Endodermal cell (in vitro differentiated cells): ENCODE results near the gene PDZD4. TPM values are rescaled to one million over a fixed set of nuclear protein-coding genes. Genes with fewer than 3 reads are reported as not detected.
A peak's percentile ranks its signal among the peaks of the same experiment; 100 is the strongest.

Experiments
- DNase-seq: peaks from one replicate; pipeline ENCODE4 v3.0.0-alpha.2; 2017
- H3K27ac ChIP-seq: 2 replicates; pipeline ENCODE4 v1.5.1; 2013; ENCODE audit warnings: mild to moderate bottlenecking, low read depth, low read length, moderate library complexity
- H3K27me3 ChIP-seq: 2 replicates; pipeline ENCODE4 v1.6.1; 2013; ENCODE audit warnings: mild to moderate bottlenecking, low read length, moderate library complexity; ENCODE audit not compliant: insufficient read depth, control insufficient read depth, poor library complexity, severe bottlenecking
- H3K36me3 ChIP-seq: 2 replicates; pipeline ENCODE4 v1.7.0; 2013; ENCODE audit warnings: mild to moderate bottlenecking, low read length, moderate library complexity; ENCODE audit not compliant: control insufficient read depth, insufficient read depth
- H3K4me1 ChIP-seq: one replicate; pipeline ENCODE4 v1.7.0; 2013; ENCODE audit warnings: low read length; ENCODE audit not compliant: control insufficient read depth, insufficient read depth
- H3K4me3 ChIP-seq: 2 replicates; pipeline ENCODE4 v1.5.1; 2013; ENCODE audit warnings: mild to moderate bottlenecking, low read length, moderate library complexity
- H3K9ac ChIP-seq: 2 replicates; pipeline ENCODE4 v1.6.1; 2013; ENCODE audit warnings: mild to moderate bottlenecking, low read length, moderate library complexity; ENCODE audit not compliant: poor library complexity, severe bottlenecking; ENCODE audit errors: extremely low read depth
- H3K9me3 ChIP-seq: 2 replicates; pipeline ENCODE4 v1.6.1; 2013; ENCODE audit warnings: mild to moderate bottlenecking, low read length, moderate library complexity; ENCODE audit not compliant: control insufficient read depth
- H3K27ac Mint-ChIP-seq: 2 replicates; pipeline ENCODE4 v1.8.0; 2020; ENCODE audit warnings: mixed read lengths
- H3K27me3 Mint-ChIP-seq: 2 replicates; pipeline ENCODE4 v1.8.0; 2021; ENCODE audit warnings: mild to moderate bottlenecking, mixed read lengths; ENCODE audit not compliant: insufficient read depth
- H3K36me3 Mint-ChIP-seq: 2 replicates; pipeline ENCODE4 v1.8.0; 2020; ENCODE audit warnings: low read depth, mixed read lengths
- H3K4me1 Mint-ChIP-seq: 2 replicates; pipeline ENCODE4 v1.8.0; 2020; ENCODE audit warnings: mixed read lengths
- H3K4me3 Mint-ChIP-seq: 2 replicates; pipeline ENCODE4 v1.8.0; 2020; ENCODE audit warnings: mild to moderate bottlenecking, moderate library complexity, mixed read lengths
- H3K9me3 Mint-ChIP-seq: 2 replicates; pipeline ENCODE4 v1.8.0; 2020; ENCODE audit warnings: mild to moderate bottlenecking, mixed read lengths
- CTCF ChIP-seq: fragments of 200-600 bp; sonication (generic); conservative IDR thresholded peaks from 2 replicates; pipeline ENCODE4 v1.5.0; 2021; ENCODE audit warnings: antibody characterized with exemption, mild to moderate bottlenecking
- WGBS, 2 experiments: methylation state at CpG; one replicate each; pipeline versions ENCODE4 v1.1.5 to v1.1.7; 2013; ENCODE audit warnings: missing lambda C conversion rate in 2 of 2, mixed read lengths in 1 of 2; ENCODE audit not compliant: insufficient coverage in 1 of 2, insufficient read length in 1 of 2; 5-methylcytosine and 5-hydroxymethylcytosine counted together
- total RNA-seq, 2 donors: library from RNA; stranded (reverse); fragmentation: NEBNext Ultra II Directional in 1 of 2; extraction: Animal tissue kit (Norgen Biotek cat#: 25700) in 1 of 2; gene quantifications; 2 replicates in 1 of 2; 3 replicates in 1 of 2; pipeline ENCODE4 v1.2.1, GENCODE V29; 2021

PDZD4 gene
- total RNA-seq, 2 donors from 2014 or later: 30.1 to 68.3 TPM

GRCh38 chrX:153765138-153766079 is 64.9 kb downstream of the PDZD4 start:
- no peaks in the 10 kb centered on the region for H3K27me3 ChIP-seq
- TF ChIP-seq CTCF: no peak
- H3K9me3 ChIP-seq: no peaks in the 10 kb centered on the region
- Mint-ChIP-seq H3K4me1 (no peaks in the 10 kb centered on the region), H3K9me3 (peaks cover 52% of the 10 kb centered on the region), H3K4me3 (no peak overlapping the region), H3K27me3 (peaks cover 5% of the 10 kb centered on the region), H3K36me3 (no peaks in the 10 kb centered on the region), H3K27ac (no peak overlapping the region)
- no peak overlapping the region for H3K9ac ChIP-seq
- peak; percentile 47 for DNase-seq
- no peak overlapping the region for H3K27ac ChIP-seq
- no peaks in the 10 kb centered on the region for H3K4me1 ChIP-seq
- WGBS, 2 experiments: 89% methylated on average over 24 of the region's 27 CpGs; no CpG with 5 or more reads in 1 of the 2 experiments
- no peaks in the 10 kb centered on the region for H3K36me3 ChIP-seq
- no peak overlapping the region for H3K4me3 ChIP-seq

GRCh38 chrX:153764786-153765137 is 65.6 kb downstream of the PDZD4 start:
- peaks cover 54% of the 10 kb centered on the region for H3K9me3 Mint-ChIP-seq
- H3K36me3 Mint-ChIP-seq: no peaks in the 10 kb centered on the region
- H3K9me3 ChIP-seq: no peaks in the 10 kb centered on the region
- DNase-seq: peak; percentile 32
- H3K4me1 ChIP-seq: no peaks in the 10 kb centered on the region
- no peaks in the 10 kb centered on the region for H3K4me1 Mint-ChIP-seq
- no peak for TF ChIP-seq CTCF
- H3K9ac ChIP-seq: no peak overlapping the region
- no peaks in the 10 kb centered on the region for H3K36me3 ChIP-seq
- no peak overlapping the region for H3K4me3 Mint-ChIP-seq
- WGBS, 2 experiments: 94% methylated on average over 7 of the region's 7 CpGs; no CpG with 5 or more reads in 1 of the 2 experiments
- H3K27ac Mint-ChIP-seq: no peak overlapping the region
- H3K4me3 ChIP-seq: no peak overlapping the region
- no peaks in the 10 kb centered on the region for H3K27me3 ChIP-seq
- H3K27me3 Mint-ChIP-seq: peaks cover 5% of the 10 kb centered on the region
- H3K27ac ChIP-seq: no peak overlapping the region

GRCh38 chrX:153763989-153764755 is 66.2 kb downstream of the PDZD4 start, which contains the start of gene PLXNB3:
TSS of gene PLXNB3 (plus strand) at chrX:153764249. CDS start at chrX:153765536, 1,287 bp downstream.
- Mint-ChIP-seq H3K9me3 (peaks cover 54% of the 10 kb centered on the region), H3K27ac (no peak within 1 kb of the TSS), H3K27me3 (peaks cover 5% of the 10 kb centered on the region), H3K4me3 (no peak within 1 kb of the TSS), H3K4me1 (no peaks in the 10 kb centered on the region), H3K36me3 (no peaks in the 10 kb centered on the region)
- Histone ChIP-seq H3K4me1 (no peaks in the 10 kb centered on the region), H3K9me3 (no peaks in the 10 kb centered on the region), H3K27ac (no peak within 1 kb of the TSS), H3K4me3 (no peak within 1 kb of the TSS), H3K36me3 (no peaks in the 10 kb centered on the region), H3K9ac (no peak within 1 kb of the TSS), H3K27me3 (no peaks in the 10 kb centered on the region)
- WGBS, 2 experiments: 0 to 49% methylated on average over 1 to 26 of the region's 26 CpGs
- peak; percentile 82 for TF ChIP-seq CTCF
- peak; percentile 93 for DNase-seq
